NCI-H446 treated with DMSO at 0.1 percent for 48 hours (cell line): ENCODE results near the gene DNAJC27.

ENCODE experiments used
- DNase-seq: peaks from one replicate; lab custom pipeline; 2025; lab: John Stamatoyannopoulos, UW

The DNAJC27 gene

DNA sequence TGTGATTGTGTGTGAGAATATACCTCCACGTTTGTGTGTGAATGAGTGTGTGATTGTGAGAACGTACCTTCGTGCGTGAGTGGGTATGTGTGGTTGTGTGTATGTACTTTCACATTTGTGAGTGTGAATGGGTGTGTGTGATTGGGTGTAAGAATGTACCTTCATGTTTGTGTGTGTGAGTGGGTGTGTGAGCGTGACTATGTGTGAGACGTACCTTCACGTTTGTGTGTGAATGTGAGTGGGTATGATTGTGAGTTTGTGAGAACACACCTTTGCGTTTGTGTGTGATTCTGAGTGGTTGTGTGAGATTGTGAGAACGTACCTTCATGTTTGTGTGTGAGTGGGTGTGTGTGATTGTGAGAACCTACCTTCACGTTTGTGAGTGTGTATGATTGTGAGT, 45.9 kb downstream of the DNAJC27 start:
- no peak for DNase-seq

DNA sequence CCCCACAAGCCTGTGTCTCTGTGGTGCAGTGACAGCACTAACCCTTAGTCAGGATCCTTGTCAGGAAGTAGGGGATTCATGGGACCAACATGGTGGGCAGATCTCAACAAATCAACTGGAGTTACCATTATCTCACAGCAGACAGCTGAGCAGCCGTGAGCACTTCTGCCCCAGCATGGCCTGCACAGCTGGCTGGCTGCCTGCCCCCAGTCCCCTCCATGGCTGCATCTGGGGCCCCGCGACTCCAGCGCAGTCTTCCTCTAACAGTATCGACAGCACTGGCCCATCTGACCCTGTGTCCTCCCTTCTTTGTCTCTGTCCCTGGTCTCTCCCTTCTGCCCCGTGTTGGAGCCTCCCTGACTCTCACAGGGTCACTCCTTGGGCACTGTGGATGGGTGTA, 47.0 kb downstream of the DNAJC27 start:
- no peak for DNase-seq

DNA sequence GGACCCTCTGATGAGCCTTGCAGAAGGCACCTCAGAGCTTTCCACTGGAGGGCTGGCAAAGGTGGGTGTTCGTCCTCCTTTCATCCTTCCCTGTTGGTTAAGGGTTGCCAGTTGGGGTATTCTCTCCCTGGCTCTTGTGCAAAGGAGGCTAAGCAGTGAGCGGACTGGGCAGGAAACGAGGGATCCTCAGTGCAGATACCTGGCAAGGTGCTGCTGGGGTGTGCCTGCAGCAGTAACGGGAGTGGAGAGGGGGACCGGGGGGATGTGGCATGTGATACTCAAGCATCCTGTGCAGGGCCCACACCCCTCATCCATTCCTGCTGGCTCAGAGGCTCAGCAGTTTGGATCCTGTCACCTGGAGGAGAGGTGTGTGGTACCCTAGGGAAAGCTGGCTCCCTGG, 47.5 kb downstream of the DNAJC27 start:
- DNase-seq, result no peak

DNA sequence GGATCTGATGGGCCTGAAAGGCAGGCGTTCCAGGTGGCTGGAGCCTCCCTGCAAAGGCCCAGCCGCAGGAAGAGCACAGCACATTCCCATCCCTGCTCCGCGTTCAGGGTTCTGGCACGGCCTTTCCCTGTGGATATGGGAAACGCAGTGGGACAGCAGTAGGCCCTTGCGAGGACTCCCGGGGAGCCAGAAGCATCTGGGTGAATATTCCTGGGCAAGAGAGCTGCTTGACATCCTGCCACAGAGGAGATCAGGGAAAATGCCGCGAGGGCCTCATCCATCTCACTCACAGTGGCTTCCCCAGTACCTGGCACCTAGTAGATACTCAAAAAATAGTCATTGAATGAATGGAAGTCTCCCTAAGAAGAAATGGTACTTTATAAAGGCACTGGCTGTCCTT, 48.6 kb downstream of the DNAJC27 start:
- no peak for DNase-seq

DNA sequence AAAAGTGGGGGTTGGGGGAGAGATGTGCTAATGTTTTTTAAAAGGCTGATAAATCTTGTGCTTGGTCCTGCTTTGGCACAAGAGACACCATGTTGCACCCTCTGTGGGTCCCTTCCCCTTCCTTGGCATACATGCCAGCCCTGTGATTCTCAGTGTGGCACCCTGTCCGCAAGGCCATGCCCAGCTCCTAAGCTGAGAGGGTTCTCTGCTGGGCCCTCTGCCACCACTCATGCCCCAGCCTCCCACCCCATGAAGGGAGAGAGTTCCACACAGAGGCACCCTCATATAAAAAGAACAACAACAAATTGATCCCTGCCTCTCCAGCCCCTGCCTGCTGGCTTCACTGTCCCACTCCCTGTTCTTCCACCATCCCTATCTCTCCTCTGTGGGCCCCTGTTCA, 49.2 kb downstream of the DNAJC27 start:
- no peak for DNase-seq

DNA sequence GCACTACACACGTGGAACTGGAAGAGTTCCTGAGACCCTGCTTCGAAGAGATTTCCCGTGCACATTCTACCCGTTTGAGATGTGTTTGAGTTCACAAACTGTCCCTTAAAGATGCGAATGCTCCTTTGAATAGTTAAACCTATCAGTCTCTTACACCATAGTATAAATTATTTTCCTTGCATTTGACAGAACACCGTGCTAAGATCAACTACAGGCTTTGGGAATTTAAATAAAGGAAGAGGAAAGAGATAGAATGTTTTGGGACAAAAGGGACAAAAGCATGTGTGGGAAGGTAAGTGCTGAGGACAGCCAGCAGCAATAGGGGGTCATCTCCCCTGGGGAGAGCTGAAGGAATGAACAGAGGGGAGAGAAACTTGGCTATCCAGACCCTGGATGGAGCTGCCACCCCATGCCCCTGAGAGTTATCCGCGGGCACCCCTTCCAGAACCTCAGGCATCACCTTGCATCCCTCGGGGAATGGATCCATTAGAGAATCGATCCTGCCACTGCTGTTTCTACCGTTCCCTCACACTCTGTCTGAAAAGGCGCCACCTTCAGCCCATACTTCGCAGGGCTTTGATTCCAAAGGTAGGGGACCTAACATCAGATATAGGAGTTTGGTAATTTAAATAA, 50.8 kb downstream of the DNAJC27 start:
- no peak for DNase-seq

DNA sequence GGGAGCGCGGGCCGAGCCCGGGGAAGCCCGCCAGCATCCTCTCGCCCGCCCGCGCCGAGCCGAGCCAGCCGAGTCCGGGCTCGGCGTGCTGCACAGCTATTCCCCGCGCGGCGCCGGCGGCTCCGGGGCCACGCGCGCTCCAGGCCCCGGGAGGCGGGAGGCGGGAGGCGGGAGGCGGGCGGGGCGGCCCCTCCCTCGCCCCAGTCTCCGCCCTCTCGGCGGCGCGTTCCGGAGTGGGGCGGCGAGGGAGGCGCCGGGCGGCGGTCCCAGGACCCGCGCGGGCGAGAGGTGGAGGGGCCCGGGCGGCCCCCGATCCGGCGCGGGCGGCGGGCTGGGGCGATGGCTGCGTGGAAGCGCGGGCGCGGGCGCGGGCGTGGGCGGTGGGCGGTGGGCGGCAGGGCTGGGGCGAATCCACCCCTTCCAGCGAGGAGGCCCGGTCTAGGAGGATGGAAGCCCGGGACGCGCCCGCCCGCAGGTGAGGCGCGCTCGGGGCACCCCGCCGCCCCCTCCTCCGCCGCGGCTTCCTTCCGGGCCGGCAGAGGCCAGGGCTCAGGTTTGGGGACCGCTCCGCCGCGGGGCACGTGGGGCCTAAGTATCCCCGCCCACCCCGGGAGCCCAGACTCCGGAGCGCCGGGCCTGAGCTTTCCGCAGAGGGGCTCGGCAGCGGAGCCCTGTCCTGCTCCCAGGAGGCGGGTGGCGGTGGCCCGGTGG, 51.5 kb downstream of the DNAJC27 start, which contains the start of gene ADCY3:
Gene ADCY3 (minus strand): TSS at position 140 of the 711 bp plus-strand sequence. CDS start 1,250 bp downstream, outside the sequence.
- DNase-seq, result no peak

DNA sequence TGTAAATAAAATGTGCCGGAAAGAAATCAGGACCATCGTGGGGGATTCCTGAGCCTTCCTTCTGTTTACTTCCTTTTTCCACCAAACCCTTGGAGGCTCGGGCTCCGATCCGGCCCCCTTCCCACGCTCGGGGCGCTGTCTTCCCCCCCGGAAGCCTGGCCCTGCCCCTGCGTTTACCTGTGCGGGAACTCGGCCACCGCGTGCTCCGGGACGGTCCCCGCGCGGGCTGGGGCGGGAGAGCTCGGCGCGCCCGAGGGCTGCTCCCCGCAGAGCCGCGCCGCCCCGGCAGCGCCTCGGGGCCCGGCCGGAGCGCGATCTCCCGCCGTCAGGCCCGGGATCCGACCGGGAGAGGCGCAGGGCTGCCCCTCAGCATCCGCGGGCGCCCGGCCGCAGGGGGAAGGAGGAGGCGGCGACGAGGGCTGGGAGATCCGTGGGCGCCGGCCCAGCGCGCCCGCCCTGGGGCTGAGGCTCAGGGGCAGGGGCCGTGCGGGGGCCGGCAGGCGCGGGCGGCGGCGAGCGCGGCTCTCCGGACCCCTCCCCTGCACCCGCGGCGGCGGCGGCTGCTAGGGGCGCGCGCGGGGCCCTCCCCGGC, 52.2 kb downstream of the DNAJC27 start:
- no peak for DNase-seq

DNA sequence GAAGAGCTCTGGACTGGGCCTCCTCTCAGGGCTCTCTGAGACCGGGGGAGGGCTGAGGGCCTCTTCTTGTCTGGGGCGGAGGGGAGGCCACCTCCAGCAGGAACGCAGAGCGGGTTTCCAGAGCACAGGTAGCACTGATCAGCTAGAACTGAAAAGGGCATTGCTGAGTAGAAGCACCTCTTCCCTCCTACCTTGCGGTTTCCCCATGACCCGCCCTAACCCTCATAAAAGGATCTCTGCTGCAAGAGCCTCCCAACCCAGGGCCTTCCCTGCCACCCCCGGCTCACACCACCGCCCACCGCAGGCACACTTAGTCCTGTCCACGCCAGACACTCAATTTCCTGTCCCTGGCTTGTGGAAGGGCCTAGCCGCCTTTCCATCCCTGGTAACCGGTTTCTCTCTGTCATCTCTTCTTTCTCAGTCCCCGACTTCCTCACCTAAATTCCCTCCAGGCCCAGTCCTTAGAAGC, 52.7 kb downstream of the DNAJC27 start:
- DNase-seq, result no peak

DNA sequence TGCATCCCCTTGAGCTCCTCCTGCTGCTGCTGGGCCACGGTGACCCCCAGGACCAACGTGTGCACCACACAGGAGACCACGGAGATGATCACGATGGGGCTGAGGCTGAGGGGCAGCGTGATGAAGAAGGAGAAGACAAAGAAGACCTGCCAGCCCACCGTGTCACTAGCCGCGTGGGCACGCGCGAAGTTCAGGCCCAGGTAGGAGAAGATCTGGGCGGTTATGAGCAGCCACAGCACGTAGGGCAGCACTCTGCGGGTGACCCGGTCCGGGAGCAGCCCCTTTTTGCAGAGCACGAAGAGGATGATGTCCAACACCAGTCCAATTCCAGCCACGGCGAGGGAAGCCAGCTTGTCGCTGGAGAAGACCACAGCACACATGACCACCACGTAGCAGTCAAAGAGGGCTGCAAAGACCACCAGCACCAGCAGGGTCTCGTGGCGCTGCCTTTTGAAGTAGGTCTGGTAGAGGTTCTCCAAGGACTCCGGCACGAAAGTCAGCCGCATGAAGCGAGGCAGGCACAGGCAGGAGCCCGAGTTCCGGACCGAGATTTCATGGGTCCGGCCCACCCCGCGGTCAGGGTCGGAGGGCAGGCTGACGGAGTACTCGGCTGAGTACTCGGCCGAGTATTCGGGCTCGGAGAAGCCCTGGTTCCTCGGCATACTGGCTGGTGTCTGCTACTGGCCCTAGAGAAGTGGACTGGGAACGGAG, 53.3 kb downstream of the DNAJC27 start:
- DNase-seq, result no peak

DNA sequence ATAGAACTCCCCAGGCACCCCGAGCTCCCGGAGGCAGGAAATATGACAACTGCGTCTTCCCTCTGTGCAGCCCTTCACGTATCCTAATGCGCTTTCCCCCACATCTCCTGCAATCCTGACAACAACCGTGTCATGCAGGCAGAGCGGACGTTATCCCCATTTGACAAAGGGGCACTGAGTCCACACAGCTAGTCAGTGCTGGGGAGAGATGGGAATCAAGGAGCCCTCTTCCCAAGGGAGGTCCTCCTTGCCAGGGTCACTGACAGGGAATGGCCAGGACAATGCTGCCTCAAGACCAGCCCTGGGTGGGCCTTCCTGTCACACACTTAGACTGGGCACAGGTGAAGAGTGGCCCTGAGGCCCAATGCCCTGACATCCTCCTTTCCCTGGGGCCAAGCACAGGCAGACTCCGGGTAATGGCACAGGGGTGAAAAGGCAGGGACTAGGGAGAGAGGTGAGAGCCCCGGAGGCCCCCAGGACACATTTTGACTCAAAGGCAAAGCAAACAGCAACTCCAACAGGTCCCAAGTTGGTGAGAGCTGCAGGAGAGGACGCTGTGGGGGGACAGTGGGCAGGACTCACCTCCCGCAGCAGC, 53.9 kb downstream of the DNAJC27 start:
- DNase-seq, result no peak

DNA sequence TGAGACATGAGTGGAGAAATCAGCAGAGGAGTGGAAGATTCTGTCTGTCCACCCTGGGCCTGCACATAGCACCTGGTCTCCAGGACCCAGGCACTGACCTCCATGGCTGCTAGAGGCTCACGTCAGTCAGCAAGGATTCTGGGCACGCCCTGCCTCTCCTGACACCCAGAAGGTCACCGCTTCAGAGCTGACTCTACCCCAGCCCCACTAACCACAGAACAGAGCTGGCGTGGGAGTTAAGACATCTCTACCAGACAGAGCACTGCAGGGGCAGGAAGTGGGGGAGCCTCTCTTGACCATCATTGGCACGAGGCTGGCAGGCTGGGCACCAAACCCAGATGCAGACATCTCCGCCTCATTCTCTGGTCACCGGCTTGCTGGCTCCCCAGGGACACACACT, 54.7 kb downstream of the DNAJC27 start:
- no peak for DNase-seq

DNA sequence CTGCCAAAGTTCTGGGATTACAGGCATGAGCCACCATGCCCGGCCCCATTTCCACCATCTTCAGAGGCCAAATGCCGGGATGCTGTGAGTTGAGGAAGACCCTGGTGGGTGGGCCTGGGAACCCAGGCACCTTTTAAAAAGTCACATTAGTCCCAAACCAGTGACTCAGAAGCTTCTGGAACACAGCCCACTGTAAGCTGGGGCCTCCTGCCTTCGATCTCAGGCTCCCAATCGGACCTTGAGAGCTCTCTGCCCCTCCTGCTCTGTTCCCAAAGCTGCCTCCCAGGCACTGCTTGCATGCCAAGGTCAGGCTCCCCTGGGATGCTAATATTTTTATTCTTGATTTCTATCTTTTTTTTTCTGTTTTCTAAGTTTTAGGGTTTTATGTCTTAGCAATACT, 56.0 kb downstream of the DNAJC27 start:
- no peak for DNase-seq

DNA sequence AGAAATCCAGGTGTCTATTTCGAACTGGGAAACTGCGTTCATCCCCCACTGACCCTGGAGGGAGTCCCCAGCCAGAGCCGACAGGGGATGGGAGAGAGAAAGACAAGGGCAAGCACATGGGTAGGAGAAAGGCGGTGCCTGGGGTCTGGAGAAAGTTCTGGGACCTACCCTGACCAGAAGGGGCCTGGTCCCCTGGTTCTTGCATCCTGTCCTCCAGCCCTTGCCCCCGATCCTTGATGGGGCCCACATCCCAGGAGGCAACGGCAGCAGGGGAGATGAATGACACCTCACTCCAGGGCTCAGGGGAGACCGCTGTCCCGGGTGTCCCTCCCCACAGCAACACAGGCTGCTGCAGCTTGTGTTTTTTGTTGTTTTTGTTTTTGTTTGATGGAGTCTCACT, 56.6 kb downstream of the DNAJC27 start:
- DNase-seq, result no peak

DNA sequence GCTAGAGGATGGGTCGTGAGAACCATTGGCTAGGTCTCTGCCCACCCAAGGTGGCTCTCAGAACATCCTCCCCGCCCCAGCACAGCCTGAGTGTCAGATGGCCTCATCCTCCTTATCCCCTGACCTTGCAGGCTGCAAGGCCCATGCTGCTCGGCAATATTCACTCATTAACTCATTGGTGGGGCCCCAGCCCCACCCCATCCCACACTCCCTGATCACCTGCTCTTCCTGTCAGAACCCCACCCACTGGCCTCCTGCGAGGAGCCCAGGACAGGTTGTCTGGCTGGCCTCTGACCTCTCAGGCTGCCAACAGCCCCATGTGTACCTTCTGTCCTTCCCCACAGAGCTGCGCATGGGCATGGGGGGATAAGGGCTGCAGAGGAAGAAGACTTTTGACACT, 57.0 kb downstream of the DNAJC27 start:
- no peak for DNase-seq

DNA sequence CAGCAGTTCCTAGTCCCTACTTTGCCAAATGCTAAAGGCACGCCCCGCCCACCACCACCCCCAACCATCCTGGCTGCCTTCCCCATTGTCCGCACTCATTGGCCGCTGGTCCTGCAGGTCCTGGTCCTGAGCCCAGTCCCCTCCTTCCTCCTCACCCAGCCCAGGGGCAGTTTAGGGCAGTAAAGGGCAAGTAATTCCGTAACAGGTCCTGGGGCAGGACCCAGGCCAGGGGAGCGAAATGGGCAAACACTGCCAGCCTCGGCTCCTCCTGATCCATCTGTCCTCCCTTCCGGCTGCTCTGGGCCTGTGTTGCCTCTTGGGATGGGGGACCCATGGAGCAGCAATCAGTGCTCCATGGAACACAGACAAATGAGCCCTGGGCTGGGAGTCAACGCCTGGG, 57.8 kb downstream of the DNAJC27 start:
- DNase-seq, result no peak

DNA sequence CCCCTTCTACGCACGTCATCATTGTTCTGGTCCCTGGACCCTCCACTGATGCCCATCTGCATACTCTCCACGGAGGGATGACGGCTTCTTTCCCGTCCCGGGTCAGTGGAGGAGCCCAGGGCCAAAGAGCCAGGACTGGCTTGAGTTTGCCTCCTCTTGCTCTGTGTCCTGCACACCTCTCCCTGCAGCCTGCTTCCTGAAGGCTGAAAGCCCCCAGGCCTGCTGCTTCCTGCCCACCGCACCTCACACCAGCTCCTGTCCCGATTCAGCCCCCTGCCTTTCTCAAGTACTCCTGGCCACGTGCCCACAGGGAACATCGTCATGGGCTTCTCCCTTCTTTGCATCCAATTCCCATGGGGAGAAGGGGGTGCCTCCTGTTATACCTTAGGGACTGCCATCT, 58.8 kb downstream of the DNAJC27 start:
- DNase-seq, result no peak

DNA sequence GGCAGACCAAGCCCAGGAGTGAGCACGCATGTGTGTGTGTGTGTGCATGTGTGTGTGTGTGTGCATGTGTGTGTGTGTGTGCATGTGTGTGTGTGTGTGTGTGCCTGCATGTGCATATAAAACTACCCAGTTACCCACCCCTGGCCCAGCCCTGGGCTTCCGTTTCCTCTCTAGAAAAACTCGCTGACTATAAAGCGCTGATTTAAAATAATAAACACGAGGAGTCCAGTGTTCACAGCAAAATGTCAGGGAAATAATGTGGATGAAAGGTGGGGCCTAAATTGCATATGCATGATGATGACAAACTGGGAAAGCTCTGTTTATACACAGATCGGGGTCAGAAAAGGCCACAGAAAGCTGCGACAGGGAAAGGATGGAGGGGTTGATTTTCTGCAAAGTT, 59.2 kb downstream of the DNAJC27 start:
- no peak for DNase-seq

DNA sequence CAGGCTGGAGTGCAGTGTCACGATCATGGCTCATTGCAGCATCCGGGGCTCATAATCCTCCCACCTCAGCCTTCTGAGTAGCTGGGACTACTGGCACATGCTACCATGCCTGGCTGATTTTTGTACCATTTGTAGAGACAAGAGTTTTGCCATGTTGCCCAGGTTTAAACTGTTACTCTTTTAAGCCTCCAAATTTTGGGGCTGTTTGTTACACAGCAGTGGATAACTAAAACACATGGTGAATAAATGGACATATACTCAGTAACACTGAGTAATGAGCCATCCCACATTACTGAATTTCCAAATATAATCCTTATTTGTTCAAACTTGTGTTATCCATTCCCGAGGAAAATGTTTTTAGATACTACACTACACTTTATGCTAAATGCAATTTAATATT, 61.5 kb downstream of the DNAJC27 start:
- no peak for DNase-seq

DNA sequence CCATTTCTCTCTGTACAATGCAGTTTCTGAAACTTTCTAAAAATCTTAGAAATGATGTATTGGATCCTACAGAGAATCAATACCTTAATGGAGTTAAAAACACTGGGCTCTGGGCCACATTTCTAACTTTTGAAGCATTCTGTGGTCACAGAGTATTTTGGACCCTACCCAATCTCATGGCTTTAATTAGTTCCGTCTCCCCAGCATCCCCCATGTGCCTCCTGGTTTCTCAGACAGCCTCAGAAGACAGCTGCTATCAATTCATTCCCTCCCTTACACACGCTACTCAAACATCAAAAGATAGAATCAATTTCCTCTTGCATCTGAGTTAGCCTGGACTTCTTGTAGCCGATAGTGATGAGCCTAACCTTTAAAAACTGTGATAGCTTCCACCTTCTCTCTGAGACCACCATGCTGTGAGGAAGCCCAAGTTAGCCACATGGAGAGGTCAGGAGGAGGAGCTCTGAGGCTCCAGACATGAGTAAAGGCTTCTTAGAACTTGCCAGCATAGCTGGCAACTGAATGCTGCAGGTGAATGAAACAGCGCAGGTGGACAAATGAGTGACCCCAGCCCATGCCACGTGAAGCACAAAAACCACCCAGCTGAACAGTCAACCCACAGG, 62.1 kb downstream of the DNAJC27 start:
- DNase-seq, result no peak

DNA sequence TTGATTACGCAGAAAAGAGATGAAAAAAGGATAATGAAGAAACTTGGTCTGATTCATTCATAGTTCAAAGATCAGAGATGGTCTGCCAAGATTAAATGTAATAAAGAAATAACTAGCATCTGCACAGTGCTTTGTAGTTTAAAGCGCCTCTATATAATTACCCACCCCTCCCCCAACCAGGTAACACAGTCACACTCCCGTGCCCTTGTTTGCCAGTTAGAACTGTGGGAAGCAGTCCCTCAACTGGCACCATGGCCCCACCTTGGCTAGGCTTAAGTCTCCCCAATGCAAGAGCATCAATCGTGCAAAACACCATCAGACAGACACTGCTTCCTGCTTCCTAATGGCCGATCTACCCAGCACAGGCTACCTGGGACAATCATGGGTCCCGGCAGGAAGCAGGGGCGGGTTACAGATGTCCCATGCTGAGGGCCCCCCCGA, 63.3 kb downstream of the DNAJC27 start:
- DNase-seq, result no peak

DNA sequence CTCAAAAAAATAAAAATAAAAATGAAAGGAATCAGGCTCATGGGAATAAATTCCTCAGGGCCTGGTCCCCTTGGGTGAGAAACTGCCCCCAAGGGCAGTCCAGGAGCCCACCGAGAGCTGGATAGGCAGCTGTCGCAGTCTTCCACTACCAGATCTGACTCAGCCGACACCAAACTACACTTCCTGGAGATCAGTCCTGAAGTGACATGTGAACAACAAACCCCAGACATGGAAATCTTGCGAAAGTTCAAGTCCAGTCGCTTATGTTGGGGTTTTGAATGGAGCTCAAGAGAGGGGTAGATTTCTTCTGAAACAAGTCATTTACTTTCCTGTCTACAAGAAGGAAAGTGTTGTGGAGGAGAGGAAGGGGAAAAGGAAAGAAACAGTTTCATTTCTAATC, 64.6 kb downstream of the DNAJC27 start:
- no peak for DNase-seq
